Measurements from ENCODE around the gene SERINC5. TPM values are rescaled to one million over a fixed set of nuclear protein-coding genes. Genes with fewer than 3 reads are reported as not detected.

SERINC5 gene
- 12.2 and 14.1 TPM in 2 replicates for total RNA-seq

DNA sequence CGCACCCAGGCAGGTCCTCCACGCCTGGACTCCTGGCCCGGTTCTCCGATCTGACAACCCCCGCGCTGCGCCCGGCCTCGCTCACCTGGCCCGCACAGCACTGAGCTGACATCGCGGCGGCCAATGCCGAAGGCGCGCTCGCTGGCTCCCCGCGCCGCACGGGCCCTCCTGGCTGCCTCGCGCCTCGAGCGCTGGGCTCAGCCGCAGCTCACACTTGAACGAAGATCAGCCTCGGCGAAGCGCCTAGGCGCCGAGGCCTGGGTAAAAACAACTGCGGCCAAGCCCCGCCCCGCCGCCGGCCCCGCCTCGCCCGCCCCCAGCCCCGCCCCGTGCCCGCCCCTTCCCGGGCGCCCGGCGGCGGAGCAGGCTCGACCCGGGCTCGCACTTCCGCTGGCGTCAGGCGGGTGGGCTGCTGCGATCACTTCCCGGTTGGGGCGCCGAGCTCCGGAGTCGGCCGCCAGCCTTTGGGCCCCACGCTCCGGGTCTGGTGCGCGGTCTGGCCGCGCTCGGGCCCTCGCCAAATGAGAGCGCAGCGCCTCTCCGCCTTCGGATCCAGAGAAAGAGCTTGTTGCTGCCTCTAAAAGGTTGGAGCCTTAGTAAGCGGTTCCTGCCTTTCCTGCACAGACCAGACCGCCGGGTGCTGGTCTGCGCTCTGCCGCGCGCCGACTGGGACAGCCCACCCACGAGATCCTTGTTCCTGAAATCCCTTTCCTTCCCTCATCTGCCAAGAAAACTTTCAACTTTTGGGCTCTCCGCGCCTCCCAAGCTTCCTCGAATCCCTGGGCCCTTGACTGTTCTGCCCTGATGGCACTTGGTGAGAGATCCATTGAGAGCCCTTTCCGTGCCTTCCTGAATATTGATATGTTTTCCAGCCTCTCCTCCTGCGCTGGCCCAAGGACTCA lies at the start of gene SERINC5:
SERINC5 (minus strand) TSS at position 238 of the 902 bp plus-strand sequence; CDS start at position 112, 126 bp downstream.

Other genes with a start within 250 kb of the SERINC5 start
- gene THBS4, start 220.7 kb downstream of the SERINC5 start, total RNA-seq = 0.87 and 11.9 TPM in 2 replicates
- gene SPZ1, start 64.0 kb upstream of the SERINC5 start, total RNA-seq = not detected in 2 replicates
- gene ZFYVE16, start 152.0 kb upstream of the SERINC5 start, total RNA-seq = 24.5 and 32.1 TPM in 2 replicates
- gene FAM151B, start 232.1 kb upstream of the SERINC5 start, total RNA-seq = 3.8 and 5.0 TPM in 2 replicates